ENCODE data around the gene BCL2L14. TPM values are rescaled to one million over a fixed set of nuclear protein-coding genes. Genes with fewer than 3 reads are reported as not detected.
"Not testable (repeated sequence)": the region's sequence is repeated elsewhere in the genome, so short reads cannot be mapped to it uniquely, and the experiment has no call there.

Gene BCL2L14
- total and polyA plus RNA-seq, 10 donors: 0.13 to 2.2 (median 0.91) TPM; not detected in 1

DNA sequence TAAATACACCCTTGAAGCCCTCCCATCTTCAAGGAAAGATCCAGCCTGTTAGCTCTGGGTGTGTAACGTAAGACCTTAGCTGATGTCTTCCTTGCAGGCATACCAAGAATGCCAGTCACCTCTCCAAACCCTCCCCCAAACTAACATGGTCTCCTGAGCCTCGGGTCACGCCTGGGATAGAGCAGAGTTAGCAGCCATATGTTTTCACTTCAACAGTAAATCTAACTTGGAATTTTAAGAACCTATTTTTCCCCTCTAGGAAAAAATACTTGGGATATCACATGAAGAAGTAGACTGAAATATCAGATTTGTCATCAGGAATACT is 27.9 kb downstream of the BCL2L14 start:
- TF ChIP-seq POLR2A (IDR thresholded peaks at IDR 0.05): no peak
- no peak for TF ChIP-seq CTCF (IDR thresholded peaks at IDR 0.05 in 8 of 11, conservative IDR thresholded peaks at IDR 0.05 in 3 of 11)
- TF ChIP-seq POLR2AphosphoS5 (IDR thresholded peaks at IDR 0.05): no peak
- no peak overlapping the region for H3K4me3 ChIP-seq
- no peaks in the 10 kb centered on the region for H3K36me3 ChIP-seq
- H3K27me3 ChIP-seq (replicated peaks in 1 of 7): no peaks in the 10 kb centered on the region
- no peaks in the 10 kb centered on the region for H3K4me1 ChIP-seq
- WGBS, 5 donors: 78 to 94% (median 86%) methylated on average over 3 of the region's 3 CpGs
- DNase-seq: no peak
- intact Hi-C loops (cut with DNase I; ENCODE audit: low total_unique reads): no loop called here
- peaks cover 0 to 4% (median 2%) of the 10 kb centered on the region in 8 donors for H3K9me3 ChIP-seq
- no peak overlapping the region for H3K27ac ChIP-seq

GRCh38 chr12:12099102-12099501 is 28.4 kb downstream of the BCL2L14 start:
- no peak overlapping the region for H3K4me3 ChIP-seq
- DNase-seq: no peak
- TF ChIP-seq POLR2A (IDR thresholded peaks at IDR 0.05) (no peak), CTCF (IDR thresholded peaks at IDR 0.05 in 8 of 11, conservative IDR thresholded peaks at IDR 0.05 in 3 of 11) (no peak), POLR2AphosphoS5 (IDR thresholded peaks at IDR 0.05) (no peak)
- no peaks in the 10 kb centered on the region for H3K4me1 ChIP-seq
- H3K27me3 ChIP-seq (replicated peaks in 1 of 7): no peaks in the 10 kb centered on the region
- H3K36me3 ChIP-seq: no peaks in the 10 kb centered on the region
- H3K27ac ChIP-seq: no peak overlapping the region
- intact Hi-C loops (cut with DNase I; ENCODE audit: low total_unique reads): no loop called here
- peaks cover 0 to 8% (median 6%) of the 10 kb centered on the region in 8 donors for H3K9me3 ChIP-seq
- WGBS, 5 donors: 44 to 70% (median 51%) methylated on average over 6 of the region's 6 CpGs

GRCh38 chr12:12107678-12108077 is 36.9 kb downstream of the BCL2L14 start:
- WGBS, 5 donors: 81 to 90% (median 88%) methylated on average over 3 to 6 of the region's 6 CpGs
- TF ChIP-seq POLR2A (IDR thresholded peaks at IDR 0.05) (no peak), POLR2AphosphoS5 (IDR thresholded peaks at IDR 0.05) (no peak), CTCF (IDR thresholded peaks at IDR 0.05 in 8 of 11, conservative IDR thresholded peaks at IDR 0.05 in 3 of 11) (no peak)
- Histone ChIP-seq H3K27ac (no peak overlapping the region), H3K27me3 (replicated peaks in 1 of 7) (no peaks in the 10 kb centered on the region), H3K9me3 (peaks cover 11 to 63% (median 43%) of the 10 kb centered on the region in 8 donors), H3K36me3 (no peaks in the 10 kb centered on the region), H3K4me3 (no peak overlapping the region), H3K4me1 (no peaks in the 10 kb centered on the region)
- DNase-seq: peak; percentile 41
- intact Hi-C loops (cut with DNase I; ENCODE audit: low total_unique reads): no loop called here

- WGBS, 5 donors: 79 to 92% (median 91%) methylated on average over 1 of the region's 1 CpG
- intact Hi-C loops (cut with DNase I; ENCODE audit: low total_unique reads): no loop called here
- H3K9me3 ChIP-seq: peaks cover 11 to 60% (median 42%) of the 10 kb centered on the region in 8 donors
Measured at GRCh38 chr12:12108441-12109058, 37.8 kb downstream of the BCL2L14 start.

DNA sequence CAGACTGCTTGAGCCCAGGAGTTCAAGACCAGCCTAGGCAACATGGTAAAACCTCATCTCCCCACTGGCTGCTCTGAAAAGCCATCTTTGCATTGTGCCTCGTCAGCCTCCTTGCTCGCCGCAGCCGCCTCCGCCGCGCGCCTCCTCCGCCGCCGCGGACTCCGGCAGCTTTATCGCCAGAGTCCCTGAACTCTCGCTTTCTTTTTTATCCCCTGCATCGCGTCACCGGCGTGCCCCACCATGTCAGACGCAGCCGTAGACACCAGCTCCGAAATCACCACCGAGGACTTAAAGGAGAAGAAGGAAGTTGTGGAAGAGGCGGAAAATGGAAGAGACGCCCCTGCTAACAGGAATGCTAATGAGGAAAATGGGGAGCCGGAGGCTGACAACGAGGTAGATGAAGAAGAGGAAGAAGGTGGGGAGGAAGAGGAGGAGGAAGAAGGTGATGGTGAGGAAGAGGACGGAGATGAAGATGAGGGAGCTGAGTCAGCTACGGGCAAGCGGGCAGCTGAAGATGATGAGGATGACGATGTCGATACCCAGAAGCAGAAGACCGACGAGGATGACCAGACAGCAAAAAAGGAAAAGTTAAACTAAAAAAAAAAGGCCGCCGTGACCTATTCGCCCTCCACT is 40.3 kb downstream of the BCL2L14 start:
- intact Hi-C loops (cut with DNase I; ENCODE audit: low total_unique reads); H3K4me1 ChIP-seq; H3K27me3 ChIP-seq (replicated peaks in 1 of 7); DNase-seq; H3K36me3 ChIP-seq: not testable (repeated sequence)
- peak overlapping the region in 1 of 8 donors; percentile 41 for H3K27ac ChIP-seq
- WGBS, 5 donors: 73 to 96% (median 88%) methylated on average over 30 to 37 of the region's 37 CpGs
- peaks cover 11 to 44% (median 32%) of the 10 kb centered on the region in 8 donors for H3K9me3 ChIP-seq
- peak overlapping the region in 1 of 8 donors; percentile 13 for H3K4me3 ChIP-seq

More at GRCh38 chr12:12108441-12109058, 37.8 kb downstream of the BCL2L14 start:
- DNase-seq: no peak
- no peak overlapping the region for H3K27ac ChIP-seq
- no peaks in the 10 kb centered on the region for H3K36me3 ChIP-seq
- no peak overlapping the region for H3K4me3 ChIP-seq
- TF ChIP-seq POLR2A (IDR thresholded peaks at IDR 0.05) (no peak), CTCF (IDR thresholded peaks at IDR 0.05 in 8 of 11, conservative IDR thresholded peaks at IDR 0.05 in 3 of 11) (no peak), POLR2AphosphoS5 (IDR thresholded peaks at IDR 0.05) (no peak)
- no peaks in the 10 kb centered on the region for H3K27me3 ChIP-seq (replicated peaks in 1 of 7)
- H3K4me1 ChIP-seq: no peaks in the 10 kb centered on the region

All from spleen (tissue), 11 donors.